DMS 273 (cell line): ENCODE measurements around the gene EPB41L2.

ENCODE experiments used
- DNase-seq: peaks from one replicate; lab custom pipeline; 2025; ENCODE audit not compliant: unreplicated experiment; lab: John Stamatoyannopoulos, UW

Gene EPB41L2

DNA sequence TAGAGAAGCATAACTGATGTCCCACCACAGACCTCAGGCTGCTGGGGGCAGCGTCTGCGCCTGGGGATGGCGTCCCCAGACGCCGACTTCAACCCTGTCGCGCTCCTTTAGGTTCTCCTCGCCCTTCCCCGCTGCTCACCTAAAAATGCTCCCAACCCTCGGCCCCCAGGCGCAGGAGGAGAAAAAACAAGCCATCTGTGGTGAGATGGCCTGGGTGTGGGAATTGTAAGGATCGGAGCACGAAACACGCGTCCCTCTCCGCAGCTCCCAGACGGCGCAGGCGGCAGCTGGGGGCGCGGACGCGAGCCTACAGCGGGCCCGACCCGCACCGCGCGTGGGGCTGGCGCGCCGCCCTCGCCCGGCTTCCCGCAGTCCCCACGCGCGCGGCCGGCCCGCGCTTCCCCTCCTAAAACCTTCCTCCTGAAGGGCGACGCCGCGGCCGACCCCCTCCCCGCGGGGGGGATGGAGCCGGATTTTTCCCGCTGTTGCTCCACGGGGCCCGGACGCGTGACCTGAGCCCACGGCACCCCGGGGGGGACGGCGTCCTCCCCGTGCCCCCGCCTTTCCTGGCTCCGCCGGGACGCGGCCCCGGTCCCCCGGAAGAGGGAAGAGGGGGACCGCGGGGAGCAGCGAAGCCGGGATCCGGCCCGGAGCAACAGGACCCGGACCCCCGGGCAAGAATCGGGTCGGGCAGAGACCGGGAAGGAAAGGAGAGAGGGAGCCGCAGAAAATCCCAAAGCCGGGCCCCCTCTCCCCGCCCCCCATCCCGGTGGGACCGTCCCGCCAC lies 611 bp downstream of the EPB41L2 start:
- peak; percentile 40 for DNase-seq

DNA sequence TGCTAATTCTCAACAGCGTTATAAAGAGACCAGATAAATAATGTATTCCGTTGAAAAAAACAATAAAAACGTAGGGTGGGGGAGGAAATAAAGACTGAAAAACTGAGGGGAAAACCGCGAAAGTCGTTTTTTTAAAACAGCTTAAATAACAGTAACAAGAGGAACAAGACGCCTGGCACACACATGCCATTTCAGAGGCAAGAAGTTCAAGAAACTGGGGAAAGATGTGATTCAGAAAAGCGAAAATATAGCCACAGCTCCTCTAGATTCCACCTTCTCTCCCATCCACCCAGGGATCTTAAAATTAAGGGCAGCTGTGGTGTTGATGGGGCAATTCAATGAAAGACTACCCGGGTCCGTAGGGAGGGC lies 1.3 kb downstream of the EPB41L2 start:
- DNase-seq: no peak

DNA sequence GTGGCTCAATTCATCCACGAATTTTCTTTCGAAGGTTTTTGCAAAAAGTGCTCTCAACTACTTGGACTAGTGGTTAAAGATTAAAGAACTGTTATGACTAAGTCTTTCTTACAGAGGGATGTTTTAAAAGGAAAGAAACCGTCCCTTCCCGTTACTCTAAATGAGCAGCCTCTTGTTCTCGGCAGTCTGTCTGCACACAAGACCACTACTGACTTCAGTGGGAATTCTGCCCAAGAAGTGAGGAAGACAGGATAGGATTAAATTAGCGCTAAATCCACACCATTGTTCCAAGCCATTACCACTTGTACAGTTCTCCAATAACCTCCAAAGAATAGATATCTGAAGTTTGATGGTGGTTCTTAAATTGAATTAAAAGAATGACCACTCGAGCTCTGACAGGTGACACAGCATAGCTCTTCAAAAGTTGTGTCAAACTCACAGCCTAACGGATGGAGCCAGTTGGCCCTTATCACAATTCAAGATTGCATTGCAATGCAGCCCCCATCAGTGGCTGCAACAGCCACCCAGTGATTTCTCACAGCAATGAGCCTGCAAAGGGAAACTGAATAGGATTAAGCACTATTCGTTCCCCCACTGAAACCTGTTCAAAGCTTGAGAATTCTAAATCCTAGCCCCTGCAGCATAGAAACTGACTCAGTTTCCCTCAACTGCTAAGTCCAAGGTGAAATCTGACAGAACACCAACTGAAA lies 1.8 kb downstream of the EPB41L2 start:
- DNase-seq: peak; percentile 18

- no peak for DNase-seq
Measured at GRCh38 chr6:131060311-131060710, 2.7 kb downstream of the EPB41L2 start.

DNA sequence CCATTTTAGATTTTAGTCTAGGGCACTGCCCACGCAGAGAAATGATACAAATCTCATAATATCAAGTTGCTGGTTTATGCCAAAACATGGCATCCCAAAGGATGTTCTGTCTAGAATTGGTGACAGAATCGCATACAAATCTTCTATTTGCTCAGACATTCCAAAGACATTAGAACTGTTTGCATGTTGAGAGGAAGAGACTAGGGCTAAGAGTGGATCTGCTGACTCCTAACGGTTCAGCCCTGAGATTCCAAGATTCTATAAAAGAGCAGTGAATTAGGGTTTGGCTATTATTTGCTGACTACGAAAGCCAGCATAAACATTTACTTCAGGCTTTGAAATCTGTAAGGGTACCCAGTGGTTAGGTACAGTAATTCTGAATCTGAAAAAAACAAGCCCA lies 3.6 kb downstream of the EPB41L2 start:
- no peak for DNase-seq

GRCh38 chr6:131058236-131058635 lies 4.8 kb downstream of the EPB41L2 start:
- DNase-seq: no peak

DNA sequence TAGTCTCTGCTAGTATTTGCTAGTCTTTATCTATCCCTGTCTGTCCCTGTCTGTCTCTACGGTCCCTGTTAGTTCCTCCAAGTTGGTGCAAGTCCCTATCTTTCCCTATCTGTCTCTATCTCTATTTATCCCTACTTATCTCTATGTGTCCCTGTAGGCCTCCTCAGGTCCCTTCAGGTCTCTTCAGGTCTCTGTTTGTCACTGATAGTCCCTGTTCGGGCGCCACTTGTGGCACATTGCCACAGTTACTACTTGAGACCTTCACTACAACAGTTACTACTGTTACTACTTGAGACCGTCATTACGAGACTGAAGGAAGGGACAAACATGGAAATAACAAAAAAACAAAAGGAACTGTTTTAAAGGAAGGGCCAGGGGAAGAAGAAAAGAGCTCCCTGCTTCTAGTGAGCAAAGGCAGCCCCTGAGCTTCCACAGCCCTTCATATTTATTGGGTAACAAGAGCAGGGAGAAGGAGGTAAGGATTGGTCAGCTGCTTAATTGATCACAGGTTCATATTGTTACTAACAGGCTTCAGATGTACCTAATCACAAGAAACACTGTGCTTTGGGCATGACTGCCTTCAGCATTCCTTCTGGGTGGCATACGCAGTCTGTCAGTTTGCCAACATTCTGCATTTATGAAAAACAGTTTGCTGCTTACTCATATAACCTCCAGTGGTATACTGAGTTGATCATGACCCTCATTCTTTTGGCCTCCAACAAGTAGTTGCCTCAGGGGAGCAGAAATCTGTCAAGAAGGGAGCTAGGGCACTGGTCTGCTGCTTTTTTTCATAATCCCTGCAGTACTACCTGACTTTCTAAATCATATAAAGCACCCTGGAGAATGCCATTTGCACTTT lies 8.4 kb downstream of the EPB41L2 start:
- no peak for DNase-seq

- no peak for DNase-seq
Measured at GRCh38 chr6:131053546-131054240, 9.4 kb downstream of the EPB41L2 start.

DNA sequence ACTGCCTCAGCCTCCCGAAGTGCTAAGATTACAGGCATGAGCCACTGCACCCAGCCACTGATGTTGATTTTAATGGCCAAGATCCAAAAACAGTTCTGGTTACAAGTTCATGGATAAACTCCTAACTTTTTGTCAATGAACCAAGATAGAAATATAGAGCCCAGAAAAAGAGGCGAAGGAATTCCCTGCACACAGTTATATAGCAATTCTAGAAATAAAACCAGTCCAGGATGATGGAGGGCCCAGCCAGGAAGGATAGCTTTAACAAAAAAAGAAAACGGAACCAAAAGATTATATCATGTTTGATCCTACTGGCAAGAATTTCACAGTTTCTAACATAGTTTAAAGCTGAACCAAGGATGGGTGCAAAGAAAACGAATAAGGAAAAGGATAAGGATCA lies 10.9 kb downstream of the EPB41L2 start:
- DNase-seq: no peak

GRCh38 chr6:131051341-131051740 lies 11.7 kb downstream of the EPB41L2 start:
- DNase-seq: no peak

DNA sequence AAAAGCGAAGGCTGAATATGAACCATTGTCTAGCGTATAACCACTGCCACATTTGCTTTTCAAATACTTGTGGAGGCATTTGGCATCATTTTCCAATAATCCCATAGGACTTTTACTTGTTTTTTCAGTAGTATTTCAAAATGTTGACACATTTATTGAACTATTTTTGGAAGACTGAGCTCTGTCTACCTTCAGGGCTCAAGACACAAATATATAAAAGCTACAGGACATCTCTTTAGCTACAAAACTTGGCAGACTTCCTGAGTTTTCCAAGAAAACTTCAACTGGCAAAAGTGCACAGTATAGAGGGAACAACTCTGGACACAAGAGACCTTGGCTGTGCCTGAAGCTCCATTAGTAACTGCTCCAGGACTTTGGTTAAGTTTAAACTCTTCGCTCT lies 13.4 kb downstream of the EPB41L2 start:
- DNase-seq: no peak

GRCh38 chr6:131048933-131049515 lies 14.0 kb downstream of the EPB41L2 start:
- DNase-seq: no peak

DNA sequence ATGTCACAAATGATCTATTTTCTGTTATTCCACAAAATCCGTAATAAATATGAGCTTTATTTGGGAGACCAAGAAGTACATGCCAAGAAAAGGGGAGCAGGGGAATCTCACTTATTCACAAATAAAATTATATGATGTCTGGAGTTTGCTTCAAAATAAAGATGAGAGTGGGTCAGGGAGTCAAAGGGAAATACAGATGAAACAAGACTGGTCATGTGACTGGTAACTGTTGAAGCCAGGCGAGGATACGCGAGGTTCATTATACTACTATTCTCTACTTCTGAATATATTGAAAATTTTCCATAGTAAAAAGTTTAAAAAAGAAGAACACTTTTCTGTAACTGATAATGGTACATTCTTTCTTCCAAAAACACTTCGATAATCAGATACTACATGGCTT lies 14.6 kb downstream of the EPB41L2 start:
- DNase-seq: no peak

- DNase-seq: no peak
Measured at GRCh38 chr6:131045139-131045538, 17.9 kb downstream of the EPB41L2 start.

GRCh38 chr6:131043902-131044447 lies 19.1 kb downstream of the EPB41L2 start:
- DNase-seq: no peak

DNA sequence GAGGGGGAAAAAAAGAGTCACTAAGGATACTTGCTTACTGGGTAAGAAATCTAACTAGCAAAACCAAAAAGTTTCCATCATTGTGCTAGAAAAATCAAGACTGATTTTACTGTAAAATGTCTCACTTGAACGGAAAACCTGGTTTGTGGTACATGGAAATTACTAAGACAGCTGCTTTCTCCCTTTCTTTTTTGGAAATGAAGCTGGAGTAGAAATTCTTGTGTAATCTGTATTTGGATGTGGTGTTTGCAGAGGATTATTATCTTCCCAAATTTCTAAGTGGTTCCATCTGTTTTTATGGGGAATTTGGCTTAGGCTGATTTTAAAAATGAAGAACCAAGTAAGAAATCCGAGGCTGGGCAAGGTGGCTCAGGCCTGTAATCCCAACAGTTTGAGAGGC lies 20.4 kb downstream of the EPB41L2 start:
- no peak for DNase-seq

- peak; percentile 14 for DNase-seq
Measured at GRCh38 chr6:131041814-131042213, 21.2 kb downstream of the EPB41L2 start.

GRCh38 chr6:131040866-131041265 lies 22.2 kb downstream of the EPB41L2 start:
- DNase-seq: no peak

- no peak for DNase-seq
Measured at GRCh38 chr6:131039345-131039680, 23.7 kb downstream of the EPB41L2 start.

DNA sequence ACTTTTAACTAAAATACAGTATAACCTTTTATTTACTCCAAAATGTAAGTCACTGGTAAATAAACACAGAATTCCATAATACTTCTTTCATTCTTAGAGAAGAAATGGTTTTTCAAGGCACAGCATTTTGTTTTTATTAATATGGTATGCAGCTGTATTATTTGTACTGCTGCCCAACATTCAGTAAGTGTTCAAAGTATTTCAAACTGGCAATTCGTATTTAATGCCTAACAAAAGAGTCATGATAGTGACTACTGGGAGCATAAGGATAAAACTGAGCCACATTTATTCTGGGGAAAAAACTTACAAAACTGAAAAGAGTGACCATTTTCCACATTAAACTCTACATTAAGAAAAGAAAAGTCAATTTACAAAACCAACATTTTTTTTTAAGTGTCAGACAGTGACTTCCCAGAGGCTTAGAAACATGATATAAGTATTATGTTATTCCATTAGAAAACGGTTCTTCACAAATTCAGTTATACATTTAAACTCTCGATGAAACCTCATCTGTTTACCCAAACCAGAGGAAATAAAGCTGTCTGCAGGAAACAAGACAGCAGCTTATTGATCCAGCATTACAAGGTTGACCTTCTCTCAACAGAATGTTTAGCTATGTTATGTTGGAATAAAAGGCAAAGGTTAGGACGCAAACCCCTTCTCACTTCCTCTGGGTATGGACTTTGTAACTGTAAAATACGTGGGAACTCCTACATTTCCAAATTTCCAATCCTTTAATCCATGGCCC lies 24.3 kb downstream of the EPB41L2 start:
- no peak for DNase-seq
